GM18873 (cell line): ENCODE data around the gene RRP12.
"Not testable (repeated sequence)": the region's sequence is repeated elsewhere in the genome, so short reads cannot be mapped to it uniquely, and the experiment has no call there.

Experiments
- ATAC-seq: cut with Tn5 transposase; IDR thresholded peaks from one replicate; pipeline ENCODE4 v1.9.1; 2021; ENCODE audit warnings: mild to moderate bottlenecking, moderate library complexity, moderate number of reproducible peaks; ENCODE audit not compliant: unreplicated experiment, low FRiP score

Gene RRP12

DNA sequence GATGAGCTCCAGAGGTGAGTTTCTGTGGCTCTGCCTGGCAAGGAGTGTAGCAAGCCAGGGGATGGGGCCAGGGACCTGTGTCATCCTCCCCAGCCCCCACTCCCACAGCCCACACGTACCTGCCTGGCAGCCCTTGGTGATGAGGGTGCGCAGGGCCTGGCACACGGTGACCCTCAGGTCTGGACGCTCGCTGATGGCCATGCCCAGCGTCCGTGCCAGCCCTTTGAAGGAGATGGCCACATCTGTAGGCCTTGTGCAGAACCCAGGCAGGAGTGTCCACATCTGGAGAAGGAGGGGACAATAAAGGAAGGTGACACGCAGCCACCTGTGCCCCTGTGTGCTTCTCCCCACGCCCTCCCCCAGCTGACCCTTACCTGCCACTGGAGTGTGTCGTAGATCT lies 27.7 kb downstream of the RRP12 start:
- ATAC-seq = no peak

DNA sequence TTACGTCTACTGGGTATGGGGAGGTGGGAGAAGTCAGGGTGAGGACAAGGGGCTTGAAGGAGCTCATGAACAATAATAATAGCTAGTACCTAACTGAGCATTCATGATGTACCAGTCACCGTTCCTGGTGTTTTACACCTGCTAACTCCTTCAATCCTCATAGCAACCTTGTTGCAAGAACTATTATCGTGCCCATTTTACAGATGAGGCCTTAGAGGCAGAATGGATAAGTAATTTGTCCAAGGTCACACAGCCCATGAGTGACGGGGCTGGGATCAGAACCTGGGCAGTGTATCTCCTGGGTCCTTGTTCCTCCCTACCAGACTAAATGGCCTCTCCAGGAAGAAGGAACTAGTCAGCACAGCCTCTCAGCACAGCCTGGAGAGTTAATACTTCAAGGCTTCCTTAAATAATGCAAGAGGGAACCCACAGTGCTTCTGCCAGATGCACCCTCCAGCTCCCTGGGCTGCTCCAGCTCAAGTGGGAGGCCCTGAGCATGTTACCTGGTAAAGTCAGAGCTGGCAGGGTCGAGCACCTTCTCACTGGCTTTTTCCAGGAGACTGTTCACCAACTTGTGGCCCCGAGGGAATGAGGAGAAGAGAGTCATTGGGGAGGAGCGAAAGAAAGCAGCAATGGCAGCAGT lies 28.8 kb downstream of the RRP12 start:
- no peak for ATAC-seq

DNA sequence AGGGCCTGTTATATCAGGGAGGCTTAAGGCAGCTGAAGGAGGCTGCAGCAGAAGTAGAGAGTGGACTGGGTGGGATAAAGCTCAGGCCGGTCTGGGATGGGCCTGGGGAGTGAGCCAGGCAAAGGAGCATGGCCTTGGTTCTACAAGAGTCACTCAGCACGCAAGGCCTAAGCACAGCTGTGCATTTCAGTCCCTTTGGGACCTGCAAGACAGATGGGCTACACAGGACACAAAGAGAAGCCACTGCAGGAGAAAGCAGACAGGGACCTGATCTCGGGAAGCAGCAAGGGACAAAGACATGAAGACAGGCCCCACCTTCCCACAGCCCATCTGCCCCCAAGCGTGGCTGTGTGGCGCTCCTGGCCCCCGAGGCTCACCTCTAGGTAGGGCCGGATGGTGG lies 29.4 kb downstream of the RRP12 start:
- no peak for ATAC-seq

DNA sequence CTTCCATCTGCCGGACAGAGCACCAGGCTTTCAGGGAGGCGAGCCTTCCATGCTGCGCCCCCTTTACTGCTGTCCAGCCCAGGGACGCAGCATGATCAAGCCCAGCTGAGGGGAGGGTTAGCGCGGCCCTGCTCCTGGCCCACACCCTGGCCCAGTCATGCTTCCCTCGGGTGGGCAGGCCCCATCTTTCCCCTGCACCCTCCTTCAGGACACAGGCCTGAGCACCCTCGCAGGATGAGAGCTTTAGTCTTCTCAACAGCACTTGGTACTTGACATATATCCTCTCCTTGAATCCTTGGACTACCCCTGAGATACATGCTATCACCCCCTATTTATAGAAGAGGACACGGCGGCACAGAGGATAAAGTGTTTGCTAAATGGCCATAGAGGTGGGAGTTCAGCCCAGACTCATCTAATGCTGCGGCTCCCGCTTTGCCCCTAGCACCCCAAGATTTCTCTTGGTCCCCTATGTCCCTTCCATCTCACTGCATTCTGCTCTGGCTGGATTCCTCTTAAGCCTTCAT lies 34.0 kb downstream of the RRP12 start:
- ATAC-seq = no peak

DNA sequence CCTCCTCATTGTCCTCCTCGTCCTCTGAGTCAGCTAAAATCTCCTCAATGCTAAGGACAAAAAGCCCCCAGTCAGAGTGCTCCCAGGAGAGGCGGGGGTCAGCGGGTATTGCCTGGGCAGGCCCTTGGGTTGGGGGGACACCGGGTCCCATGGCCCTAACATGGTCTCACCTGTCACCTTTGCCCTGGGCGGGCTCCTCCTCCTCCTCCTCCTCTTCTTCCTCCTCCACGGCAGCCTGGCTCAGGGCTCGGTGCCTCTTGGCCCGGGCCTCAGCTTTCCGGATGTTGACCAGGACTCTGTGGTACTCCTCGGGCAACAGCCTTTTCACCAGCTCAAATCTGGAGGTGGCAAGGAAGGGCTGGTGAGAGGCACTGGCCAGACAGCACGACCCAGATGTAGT lies 34.6 kb downstream of the RRP12 start:
- ATAC-seq = no peak

DNA sequence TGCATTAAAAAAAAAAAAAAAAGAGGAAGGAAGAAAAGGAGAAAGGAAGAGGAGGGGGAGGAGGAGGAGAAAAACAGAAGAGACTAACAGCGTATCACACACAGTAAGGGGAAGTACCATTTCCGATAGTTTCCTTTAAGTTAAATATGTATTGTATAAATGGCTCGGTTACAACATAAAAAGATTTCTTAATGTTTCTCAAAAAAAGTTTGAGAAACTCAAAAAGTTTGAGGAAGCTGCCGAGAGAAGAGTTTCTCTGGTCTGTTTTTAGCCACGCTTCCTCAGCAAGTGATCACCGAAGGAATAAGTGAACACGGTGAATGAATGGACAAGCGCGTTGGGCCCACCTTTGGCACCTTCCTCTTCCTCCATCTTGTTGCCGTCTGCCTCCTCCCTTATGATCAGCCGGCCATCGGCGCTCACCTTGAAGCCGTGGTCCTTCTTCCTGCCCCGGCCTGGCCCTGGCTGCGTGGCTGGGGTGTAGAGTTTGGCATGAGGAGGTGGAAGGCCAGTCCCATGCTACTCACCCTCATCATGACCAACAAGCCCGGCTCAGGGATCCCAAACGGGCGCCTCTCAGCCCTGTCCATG lies 35.3 kb downstream of the RRP12 start:
- ATAC-seq = no peak

DNA sequence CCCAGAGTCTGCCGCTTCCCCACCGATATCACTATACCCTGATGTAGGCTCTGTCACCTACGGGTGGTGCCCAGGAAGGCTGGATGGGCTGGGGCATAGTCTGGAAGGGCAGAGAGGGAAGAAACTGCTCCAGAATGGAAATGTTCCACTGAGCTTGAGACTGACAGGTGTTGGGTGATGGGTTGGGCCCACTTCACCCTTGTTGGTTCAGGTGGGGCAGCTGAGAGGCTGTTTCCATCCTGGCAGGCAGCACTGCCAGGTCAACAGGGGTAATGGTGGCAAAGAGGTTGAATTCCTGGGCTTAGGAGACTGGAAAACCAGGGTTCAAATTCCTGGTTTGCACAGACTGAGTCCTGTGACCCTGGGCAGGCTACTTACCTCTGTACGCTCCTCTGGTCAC lies 38.1 kb downstream of the RRP12 start:
- ATAC-seq = no peak

DNA sequence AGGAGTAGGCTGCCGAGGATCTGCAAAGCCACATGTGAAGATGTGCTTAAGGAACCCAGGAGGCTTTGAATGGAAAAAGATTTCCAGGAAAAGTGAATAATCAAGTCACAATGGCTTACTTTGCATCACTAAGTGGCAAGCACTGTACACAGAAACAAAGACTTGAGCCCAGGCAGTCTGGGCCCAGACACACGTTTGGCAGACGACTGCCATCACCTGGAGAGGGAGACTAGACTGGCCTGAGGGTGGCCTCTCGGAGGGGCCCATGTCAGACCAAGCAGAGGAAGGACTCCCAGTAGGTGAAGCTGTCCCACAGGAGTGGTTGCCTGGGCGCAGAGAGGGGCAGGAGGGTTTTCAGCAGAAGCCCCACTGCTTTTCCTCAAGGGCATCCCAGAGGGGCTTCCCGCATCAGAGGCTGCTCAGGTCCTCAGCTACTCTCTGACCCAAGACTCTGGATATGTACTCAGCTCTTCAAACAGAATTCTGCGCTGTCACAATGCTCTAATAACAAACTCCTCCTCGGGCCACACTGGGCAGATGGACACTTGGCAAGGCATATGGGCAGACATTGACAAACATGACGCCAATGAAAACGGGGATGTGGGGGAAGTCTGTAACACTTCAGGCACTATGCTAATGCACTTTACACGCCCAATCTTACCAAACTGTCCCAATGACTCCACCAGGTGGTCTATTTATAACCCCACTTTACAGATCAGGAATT lies 38.7 kb downstream of the RRP12 start:
- no peak for ATAC-seq

DNA sequence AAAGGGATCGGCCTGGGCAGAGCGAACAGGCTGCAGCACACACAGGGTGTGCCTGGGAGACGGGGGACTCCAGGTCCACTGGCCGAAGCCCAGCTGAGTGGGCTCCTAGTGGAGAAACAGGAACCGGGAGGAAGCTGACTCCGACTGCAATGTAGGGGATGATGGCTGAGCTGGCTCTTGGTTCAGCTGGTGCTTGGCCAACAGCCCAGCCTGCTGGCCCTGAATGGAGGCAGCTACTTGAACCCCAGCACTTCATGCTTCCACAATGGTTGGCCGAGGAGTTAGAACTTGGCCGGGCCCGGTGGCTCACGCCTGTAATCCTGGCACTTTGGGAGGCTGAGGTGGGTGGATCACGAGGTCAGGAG lies 39.6 kb downstream of the RRP12 start:
- no peak for ATAC-seq

DNA sequence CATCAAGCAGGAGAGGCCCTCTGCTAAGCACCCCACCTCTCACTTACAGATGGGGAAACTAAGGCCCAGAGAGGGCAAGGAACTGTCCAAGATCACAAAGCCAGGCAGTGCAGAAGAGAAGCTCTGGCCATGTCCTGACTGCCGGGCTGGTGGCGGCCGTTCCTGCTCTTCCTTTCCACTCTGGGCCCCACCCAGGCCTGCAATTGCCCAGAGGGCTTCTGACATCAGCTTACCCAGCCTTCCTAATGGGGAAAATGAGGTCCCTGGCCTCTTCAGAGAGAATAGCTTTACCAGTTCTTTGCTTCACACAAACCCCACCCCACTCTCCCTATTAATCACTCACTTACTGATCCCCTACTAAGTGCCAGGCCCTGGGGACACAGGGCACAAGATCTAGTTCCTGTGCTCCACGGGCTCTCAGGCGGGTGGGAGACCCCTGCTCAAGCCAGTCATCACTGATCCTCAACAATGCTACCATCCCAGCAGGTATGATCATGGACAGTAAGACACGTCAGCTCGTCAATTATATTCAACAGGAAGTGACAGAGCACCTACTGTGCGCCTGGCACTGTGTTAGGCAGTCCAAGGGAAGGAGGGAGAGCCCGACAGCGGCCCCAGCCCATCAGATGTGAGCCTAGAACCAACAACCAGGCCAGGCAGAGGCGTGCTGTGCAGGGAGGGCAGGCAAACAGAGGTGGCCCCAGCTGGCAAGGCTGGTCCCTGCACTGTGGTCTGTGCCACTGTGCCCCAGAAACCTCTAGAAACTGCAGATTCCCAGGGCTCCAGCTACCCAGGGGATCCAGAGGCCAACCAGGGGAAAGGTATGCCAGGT lies 40.2 kb downstream of the RRP12 start:
- no peak for ATAC-seq

DNA sequence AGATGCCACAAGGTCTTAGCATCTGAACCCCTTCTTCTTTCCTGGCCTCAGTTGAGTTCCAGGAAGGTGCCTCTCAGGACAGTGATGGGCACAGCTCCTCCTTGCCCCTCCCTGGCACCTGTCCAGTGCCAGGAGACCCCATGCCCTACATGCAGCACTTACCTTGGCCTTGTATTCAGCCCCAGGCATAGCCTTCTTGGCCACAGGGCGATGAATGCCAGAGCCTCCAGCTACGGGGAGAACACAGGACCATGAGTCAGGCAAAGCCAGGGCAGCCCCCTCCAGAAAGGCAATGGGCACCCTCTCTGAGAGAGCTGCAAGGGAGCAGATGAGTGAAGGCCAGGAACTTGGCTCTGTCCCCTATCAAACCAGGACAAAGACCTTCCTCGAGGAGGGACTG lies 42.4 kb downstream of the RRP12 start:
- ATAC-seq = no peak

DNA sequence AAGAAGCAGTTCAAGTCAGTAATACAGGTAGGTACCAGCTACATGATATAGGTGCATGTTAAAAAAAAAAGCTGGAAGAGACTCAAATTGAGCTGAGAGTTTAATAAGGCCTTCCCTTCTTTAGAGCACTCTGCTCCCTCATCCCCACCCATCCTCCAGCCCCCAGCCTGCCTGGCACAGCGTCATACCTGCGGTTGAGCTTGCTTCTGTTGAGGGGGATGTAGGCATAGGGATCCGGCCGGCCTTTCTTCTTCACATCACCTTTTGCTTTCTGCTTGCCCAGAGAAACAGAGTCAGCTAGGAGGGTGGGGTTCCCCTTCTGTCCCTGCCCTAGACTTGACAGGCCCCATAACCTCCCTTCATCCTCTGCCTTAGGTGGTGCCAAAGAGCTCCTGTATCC lies 42.8 kb downstream of the RRP12 start:
- ATAC-seq = no peak

DNA sequence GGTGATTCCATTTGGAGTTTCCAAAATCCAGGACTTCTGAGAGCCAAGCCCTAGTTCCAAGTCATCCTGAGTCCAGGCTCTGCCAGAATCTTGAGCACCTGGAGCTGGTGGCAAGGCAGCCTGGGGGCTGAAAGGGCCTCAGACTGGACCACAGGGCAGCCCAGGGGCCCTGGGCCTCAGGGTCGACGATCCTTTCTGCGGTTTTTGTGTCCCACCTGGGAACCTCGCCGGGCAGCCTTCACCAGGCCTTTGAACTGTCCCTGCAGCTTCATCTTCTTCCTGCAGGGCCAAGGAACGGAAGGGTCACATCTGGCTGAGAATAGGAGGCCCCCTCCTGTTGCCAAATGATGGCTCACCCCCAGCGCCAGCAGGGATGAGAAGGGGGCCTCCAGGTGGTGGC lies 44.2 kb downstream of the RRP12 start:
- no peak for ATAC-seq

DNA sequence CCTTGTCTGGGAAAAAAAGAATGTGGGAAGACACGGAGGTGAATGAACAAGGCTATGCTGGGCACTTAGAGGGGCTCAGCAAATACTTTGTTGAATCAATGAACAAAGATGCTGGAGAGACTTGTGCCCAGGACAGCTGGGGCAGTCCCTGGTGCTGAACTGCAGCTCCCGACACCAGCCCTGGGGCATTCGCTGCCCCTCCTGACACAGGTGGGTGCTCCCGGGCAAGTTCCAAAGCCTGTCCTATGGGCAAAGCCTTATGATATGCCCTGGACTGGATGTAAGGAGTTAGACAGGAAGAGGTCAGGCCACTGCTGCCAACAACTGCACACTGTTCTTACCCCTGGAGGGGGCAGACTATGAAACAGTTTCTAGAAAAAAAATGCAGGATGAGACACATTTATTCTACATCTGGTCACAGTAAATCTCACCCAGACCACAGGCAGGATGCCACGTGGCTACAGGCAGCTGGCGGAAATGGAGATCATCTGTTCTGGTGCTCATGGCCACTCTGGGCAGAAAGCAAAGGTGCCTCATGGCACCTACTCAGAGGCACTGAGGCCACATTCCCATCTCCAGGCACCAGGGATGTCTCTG lies 44.7 kb downstream of the RRP12 start:
- no peak for ATAC-seq

DNA sequence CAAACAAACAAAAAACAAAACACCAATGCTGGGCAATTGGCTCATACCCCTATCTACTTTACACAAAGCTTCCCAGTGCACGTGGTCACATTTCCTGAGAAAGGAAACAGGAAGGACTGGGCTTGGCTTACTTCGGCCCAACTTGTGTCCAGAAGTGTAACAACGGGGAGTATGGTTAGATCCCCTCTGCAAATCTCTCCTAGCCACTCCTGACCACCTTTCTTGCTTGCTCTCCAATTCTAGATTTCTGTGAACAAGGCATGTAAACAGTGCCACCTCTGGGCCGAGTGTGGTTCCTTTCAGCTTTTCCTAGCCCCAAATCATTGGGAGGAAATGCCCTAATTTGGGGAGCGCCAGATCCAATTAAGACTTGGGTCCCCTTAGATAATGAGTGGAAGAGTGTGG lies 45.6 kb downstream of the RRP12 start:
- no peak for ATAC-seq

DNA sequence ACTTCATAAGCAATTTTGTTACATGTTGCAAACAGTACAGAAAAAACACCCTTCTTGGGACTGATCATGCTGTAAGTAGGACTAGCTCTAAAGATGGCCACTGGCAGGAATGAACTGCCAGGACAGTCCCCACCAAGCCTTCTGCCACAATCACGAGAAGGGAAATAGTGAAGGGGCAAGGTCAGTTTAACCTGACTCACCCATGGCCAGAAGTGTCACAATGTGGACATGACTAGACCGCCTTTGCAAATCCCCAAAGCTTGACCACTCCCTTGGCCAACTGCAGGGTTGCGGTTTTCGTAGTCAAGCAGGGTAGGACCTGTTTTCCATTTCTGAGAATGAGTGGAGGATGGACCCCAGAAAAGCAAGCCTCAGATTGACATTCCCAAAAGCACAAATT lies 47.2 kb downstream of the RRP12 start:
- ATAC-seq = no peak

DNA sequence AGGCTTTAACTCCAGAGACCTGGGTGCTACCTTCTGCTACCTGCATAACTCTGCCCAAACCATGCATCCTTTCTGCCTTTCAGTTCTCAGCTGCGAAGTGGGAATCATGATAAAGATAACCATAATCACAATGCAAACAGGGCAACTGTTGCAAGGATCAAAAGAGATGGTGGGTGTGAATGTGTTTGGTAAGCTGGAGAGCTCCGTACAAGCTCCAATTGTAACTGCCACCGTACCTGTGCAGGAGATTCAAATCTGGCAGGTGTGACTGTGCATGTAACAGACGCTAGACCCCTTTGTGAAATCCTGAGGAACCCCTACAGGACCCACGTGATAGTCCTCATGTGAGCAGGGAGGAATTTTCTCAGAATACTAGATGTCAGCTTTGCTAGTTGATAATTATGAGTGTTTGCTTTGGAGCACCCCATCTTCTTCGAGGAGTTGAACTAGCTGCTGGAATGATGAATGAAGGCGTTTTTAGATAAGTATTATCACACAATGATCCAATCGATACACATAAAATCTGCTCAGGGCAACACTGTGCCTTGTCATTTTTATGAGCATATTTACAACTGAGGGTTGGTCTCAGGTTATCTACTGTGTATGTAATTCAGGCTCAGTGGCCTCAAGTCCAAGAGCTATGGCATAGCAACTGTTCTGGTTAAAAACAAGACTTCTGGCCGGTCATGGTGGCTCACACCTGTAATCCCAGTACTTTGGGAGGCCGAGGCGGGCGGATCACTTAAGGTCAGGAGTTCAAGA lies 51.2 kb downstream of the RRP12 start:
- no peak for ATAC-seq

DNA sequence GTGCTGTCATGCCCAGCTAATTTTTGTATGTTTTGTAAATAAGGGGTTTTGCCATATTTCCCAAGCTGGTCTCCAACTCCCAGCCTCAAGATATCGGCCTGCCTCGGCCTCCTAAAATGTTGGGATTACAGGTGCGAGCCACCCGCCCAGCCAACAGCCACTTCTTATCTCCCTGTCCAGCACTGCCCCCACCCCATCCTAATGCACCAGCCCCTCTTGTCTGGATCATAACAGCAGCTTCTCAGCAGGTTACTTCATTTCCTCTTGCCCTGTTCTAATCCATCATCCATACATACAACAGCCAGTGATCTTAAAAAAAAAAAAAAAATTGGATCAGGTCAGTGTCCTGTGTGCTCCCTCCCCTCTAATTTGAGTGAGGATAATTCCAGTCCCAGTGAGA lies 53.8 kb downstream of the RRP12 start:
- ATAC-seq = no peak

DNA sequence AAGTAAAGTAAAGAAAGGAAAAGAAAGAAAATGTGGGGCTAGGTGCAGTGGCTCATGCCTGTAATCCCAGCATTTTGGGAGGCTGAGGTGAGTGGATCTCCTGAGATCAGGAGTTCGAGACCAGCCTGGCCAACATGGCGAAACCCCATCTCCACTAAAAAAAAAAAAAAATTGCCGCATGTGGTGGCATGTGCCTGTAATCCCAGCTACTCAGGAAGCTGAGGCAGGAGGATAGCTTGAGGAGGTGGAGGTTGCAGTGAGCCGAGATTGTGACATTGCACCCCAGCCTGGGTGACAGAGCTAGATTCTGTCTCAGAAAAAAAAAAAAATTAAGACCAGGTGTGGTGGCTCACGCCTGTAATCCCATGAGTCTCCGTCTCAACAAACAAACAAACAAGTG lies 57.5 kb downstream of the RRP12 start:
- not testable (repeated sequence) for ATAC-seq

DNA sequence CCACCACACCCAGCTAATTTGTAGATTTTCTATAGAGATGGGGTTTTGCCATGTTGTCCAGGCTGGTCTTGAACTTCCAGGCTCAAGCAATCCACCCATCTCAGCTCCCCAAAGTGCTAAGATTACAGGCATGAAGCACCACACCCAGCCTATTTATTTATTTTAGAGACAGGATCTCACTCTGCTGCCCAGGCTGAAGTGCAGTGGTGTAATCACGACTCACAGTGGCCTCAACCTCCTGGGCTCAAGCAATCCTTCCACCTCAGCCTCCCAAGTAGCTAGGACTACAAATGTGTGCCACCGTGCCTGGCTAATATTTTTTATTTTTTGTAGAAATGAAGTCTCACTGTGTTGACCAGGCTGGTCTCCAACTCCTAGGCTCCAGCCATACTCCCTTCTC lies 59.7 kb downstream of the RRP12 start:
- ATAC-seq = no peak
